ENCODE measurements around the gene AK9.
A peak's percentile ranks its signal among the peaks of the same experiment; 100 is the strongest.

Gene AK9

GRCh38 chr6:109460161-109460829, 230.7 kb downstream of the AK9 start:
- no peak overlapping the region for H3K4me3 ChIP-seq (ENCODE audit: low read depth, low read length)
- TF ChIP-seq CTCF (IDR thresholded peaks at IDR 0.05; ENCODE audit: borderline replicate concordance, insufficient read depth, low read depth, low read length), result no peak

- no peak overlapping the region for H3K4me3 ChIP-seq (ENCODE audit: low read depth, low read length)
- no peak for TF ChIP-seq CTCF (IDR thresholded peaks at IDR 0.05; ENCODE audit: borderline replicate concordance, insufficient read depth, low read depth, low read length)
Measured at GRCh38 chr6:109458774-109459531, 232.0 kb downstream of the AK9 start.

GRCh38 chr6:109457562-109457996, 233.4 kb downstream of the AK9 start:
- no peak overlapping the region for H3K4me3 ChIP-seq (ENCODE audit: low read depth, low read length)
- TF ChIP-seq CTCF (IDR thresholded peaks at IDR 0.05; ENCODE audit: borderline replicate concordance, insufficient read depth, low read depth, low read length), result no peak

GRCh38 chr6:109456710-109457561, 234.1 kb downstream of the AK9 start:
- peak overlapping the region; percentile 71 for H3K4me3 ChIP-seq (ENCODE audit: low read depth, low read length)
- TF ChIP-seq CTCF (IDR thresholded peaks at IDR 0.05; ENCODE audit: borderline replicate concordance, insufficient read depth, low read depth, low read length), result no peak

- TF ChIP-seq CTCF (IDR thresholded peaks at IDR 0.05; ENCODE audit: borderline replicate concordance, insufficient read depth, low read depth, low read length), result no peak
Measured at GRCh38 chr6:109456111-109456583, 234.9 kb downstream of the AK9 start.

GRCh38 chr6:109455437-109456110, 235.4 kb downstream of the AK9 start, which contains the start of gene MICAL1:
Gene MICAL1 (minus strand): TSS chr6:109455772. CDS start chr6:109454196, 1,576 bp downstream.
- TF ChIP-seq CTCF (IDR thresholded peaks at IDR 0.05; ENCODE audit: borderline replicate concordance, insufficient read depth, low read depth, low read length), result peak; percentile 48; the same call in 1 of the 2 replicates
- peak within 1 kb of the TSS; percentile 71 for H3K4me3 ChIP-seq (ENCODE audit: low read depth, low read length)

More at GRCh38 chr6:109456111-109456583, 234.9 kb downstream of the AK9 start:
- H3K4me3 ChIP-seq (ENCODE audit: low read depth, low read length), result peak overlapping the region; percentile 71
